Measurements from ENCODE around the gene HOXB6.

- TF ChIP-seq CTCF (IDR thresholded peaks at IDR 0.05) (no peak), POLR2A (IDR thresholded peaks at IDR 0.05) (no peak)
These were observed 12.7 kb downstream of the HOXB6 start for GRCh38 chr17:48592057-48592514.

Data from testis (tissue), 2 donors.